GM12864 (cell line): ENCODE results near the gene PIGT.

Source experiments
- DNase-seq: peaks from one replicate; pipeline ENCODE4 v3.0.0-alpha.2; 2011; ENCODE audit warnings: low read depth
- H3K4me3 ChIP-seq: 2 replicates; pipeline ENCODE4 v1.5.1; 2011; ENCODE audit warnings: mild to moderate bottlenecking, low read depth, low read length, control low read depth
- TF ChIP-seq, protein P1 (sequence below): IDR thresholded peaks from 2 replicates; pipeline ENCODE4 v1.5.1; 2011; ENCODE audit warnings: low read depth, mild to moderate bottlenecking, moderate library complexity, low read length, control low read depth, inconsistent platforms; ENCODE audit errors: missing control alignments

The PIGT gene

DNA sequence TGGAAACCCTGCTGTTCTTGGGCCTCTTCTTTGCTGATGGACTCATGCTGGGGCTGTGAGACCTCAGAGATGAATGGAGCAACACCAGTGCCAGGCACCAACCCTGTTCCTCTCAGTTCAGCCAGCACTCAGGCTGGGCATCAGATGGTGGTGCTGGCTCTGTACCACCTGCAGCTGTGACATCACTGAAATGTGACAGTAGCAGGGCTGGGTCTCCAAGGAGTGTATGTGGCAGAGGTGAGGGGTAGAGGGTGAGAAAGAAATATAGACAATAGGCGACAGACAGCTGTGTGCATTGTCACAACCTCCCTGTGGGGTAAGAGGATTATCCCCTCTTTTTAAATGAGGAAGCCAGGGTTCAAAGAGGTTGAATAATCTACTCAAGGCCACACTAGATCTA, 37.8 kb upstream of the PIGT start, which contains the start of gene TP53TG5:
TP53TG5 (minus strand) TSS at position 135 of the 400 bp plus-strand sequence; CDS start at position 46, 89 bp downstream.
- no peak within 1 kb of the TSS for H3K4me3 ChIP-seq
- TF ChIP-seq, protein P1, sequence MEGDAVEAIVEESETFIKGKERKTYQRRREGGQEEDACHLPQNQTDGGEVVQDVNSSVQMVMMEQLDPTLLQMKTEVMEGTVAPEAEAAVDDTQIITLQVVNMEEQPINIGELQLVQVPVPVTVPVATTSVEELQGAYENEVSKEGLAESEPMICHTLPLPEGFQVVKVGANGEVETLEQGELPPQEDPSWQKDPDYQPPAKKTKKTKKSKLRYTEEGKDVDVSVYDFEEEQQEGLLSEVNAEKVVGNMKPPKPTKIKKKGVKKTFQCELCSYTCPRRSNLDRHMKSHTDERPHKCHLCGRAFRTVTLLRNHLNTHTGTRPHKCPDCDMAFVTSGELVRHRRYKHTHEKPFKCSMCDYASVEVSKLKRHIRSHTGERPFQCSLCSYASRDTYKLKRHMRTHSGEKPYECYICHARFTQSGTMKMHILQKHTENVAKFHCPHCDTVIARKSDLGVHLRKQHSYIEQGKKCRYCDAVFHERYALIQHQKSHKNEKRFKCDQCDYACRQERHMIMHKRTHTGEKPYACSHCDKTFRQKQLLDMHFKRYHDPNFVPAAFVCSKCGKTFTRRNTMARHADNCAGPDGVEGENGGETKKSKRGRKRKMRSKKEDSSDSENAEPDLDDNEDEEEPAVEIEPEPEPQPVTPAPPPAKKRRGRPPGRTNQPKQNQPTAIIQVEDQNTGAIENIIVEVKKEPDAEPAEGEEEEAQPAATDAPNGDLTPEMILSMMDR, result no peak
- no peak for DNase-seq

DNA sequence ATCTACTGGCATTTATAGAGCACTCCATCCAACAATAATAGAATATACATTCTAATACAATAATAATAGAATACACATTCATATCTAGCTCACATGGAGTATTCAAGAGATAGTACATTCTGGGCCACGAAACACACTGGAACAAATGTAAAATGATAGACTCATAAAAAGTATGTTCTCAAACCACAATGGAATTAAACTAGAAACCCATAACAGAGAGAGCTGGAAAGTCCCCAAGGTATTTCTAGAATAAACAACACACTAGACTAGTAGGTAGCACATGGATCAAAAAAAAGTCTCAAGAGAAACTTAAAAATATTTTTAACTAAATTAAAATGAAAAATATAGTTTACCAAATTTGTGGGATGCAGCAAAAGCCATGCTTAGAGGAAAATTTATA, 28.7 kb upstream of the PIGT start:
- H3K4me3 ChIP-seq, result no peak overlapping the region
- TF ChIP-seq, protein P1, result no peak
- DNase-seq, result no peak

DNA sequence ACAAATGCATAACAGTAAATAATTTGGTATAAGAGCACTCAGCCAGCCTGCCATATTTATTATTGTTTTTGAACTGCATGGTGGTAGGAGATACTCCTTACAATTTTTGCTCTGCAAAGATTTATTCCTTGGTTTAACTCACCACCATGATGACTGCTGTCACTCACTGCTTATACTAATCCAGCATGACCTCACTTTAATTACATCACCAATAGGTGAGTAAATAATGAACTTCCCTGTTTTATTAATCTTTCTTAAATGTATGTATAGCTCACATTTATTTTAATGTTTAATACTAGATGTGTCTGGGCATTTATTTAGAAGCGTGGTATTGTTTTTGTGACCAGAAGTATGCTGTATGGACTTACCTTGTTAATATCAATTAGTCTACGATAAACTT, 25.0 kb upstream of the PIGT start:
- H3K4me3 ChIP-seq, result no peak overlapping the region
- TF ChIP-seq, protein P1, result no peak
- DNase-seq, result no peak

DNA sequence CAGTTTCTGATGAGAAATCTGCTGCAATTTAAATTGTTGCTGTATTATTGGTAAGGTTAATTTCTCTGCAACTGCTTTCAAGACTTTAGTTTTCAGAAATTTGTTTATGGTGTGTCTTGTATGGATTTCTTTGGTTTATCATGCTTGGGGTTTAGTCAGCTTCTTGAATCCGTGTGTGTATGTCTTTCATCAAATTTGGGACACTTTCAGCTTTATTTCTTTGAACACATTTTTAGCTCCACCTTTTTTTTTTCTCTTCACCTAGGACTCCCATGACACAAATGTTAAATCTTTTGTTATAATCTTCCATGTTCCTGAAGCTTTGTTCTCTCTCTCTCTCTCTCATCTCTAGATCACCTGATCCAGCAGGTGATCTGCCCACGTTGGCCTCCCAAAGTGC, 24.4 kb upstream of the PIGT start:
- TF ChIP-seq, protein P1, result no peak
- no peak for DNase-seq
- H3K4me3 ChIP-seq, result no peak overlapping the region

DNA sequence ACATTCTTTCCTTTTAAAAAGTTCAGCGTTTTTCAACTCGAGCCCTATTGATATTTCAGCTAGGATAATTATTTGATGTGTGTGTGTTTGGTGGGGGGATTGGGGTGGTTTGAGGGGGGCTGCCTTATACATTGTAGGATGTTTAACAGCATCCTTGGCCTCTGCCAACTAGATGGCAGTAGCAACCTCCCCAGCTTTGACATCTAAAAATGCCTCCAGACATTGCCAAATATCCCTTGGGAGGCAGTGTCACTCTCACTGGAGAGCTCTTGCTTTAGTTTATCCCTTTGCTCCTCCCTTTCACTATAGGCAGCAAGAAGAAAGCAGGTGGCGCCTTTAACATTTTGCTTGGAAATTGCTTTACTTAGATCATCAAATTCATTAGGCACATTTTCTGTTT, 23.2 kb upstream of the PIGT start:
- no peak for DNase-seq
- H3K4me3 ChIP-seq, result no peak overlapping the region
- TF ChIP-seq, protein P1, result no peak

DNA sequence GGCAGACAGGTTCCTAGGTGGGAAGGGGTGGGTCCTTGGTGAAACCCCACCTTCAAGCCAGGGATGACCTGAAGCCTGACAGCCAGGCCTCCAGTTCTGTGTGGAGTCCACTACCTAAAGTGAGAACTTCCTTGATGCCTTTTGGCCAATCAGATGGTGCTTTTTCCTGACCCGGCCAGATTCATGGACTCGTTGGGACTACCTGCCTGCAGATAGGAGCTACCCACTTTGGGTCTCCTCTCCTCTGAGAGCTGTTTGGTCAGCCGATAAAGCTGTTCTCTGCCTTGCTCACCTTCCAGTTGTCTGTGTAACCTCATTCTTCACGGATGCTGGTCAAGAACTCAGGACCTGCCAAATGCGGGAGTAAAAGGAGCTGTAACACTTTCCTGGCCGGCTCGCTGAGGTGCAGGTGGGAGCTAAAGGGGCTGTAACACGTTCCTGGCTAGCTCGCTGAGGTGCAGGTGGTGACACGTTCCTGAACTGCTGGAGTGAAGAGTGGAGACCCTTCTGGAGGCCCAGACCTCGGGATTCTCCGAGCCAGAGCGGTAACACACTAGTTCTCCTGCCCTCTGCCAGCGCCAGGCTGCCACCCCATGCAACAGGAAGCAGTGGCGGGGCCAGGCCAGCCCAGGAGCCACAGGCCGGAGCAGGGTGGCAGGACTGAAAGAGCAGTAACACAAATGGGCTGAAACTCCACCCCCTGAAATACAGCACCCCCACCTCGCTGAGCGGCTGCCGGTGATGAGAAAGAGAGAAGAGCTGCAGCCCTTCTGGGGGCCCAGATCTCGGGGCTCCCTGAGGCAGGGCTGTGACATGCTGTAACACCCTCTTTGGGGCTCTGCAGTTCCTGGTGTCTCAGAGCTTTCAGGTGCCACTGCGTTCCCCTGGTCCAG, 21.5 kb upstream of the PIGT start:
- TF ChIP-seq, protein P1, result no peak
- no peak overlapping the region for H3K4me3 ChIP-seq
- no peak for DNase-seq

DNA sequence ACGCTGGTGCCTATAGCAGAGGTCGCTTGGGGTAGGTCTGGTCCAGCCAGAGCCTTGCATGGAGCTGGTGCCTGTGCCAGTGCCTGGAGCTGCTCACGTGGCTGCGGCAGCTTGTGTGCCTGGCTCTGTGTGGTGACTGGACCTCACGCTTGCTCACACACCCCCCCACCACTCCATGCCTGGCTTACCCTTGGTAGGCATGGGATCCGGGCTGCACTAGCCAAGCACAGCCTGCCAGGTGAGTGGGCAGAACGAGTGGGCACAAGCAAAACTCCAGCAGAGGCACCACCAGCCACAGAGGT, 20.9 kb upstream of the PIGT start:
- no peak overlapping the region for H3K4me3 ChIP-seq
- TF ChIP-seq, protein P1, result no peak
- no peak for DNase-seq
